AG09319 (cell line): ENCODE data around the gene ARHGAP44.

Experiments used
- DNase-seq: peaks from one replicate; pipeline ENCODE4 v3.0.0-alpha.2; 2010; ENCODE audit warnings: low read depth; ENCODE audit errors: extremely low read depth
- CTCF ChIP-seq: IDR thresholded peaks from 2 replicates; pipeline ENCODE4 v1.5.1; 2011; ENCODE audit warnings: low read depth, mild to moderate bottlenecking, inconsistent platforms, low read length, moderate library complexity

Gene ARHGAP44

GRCh38 chr17:12759090-12759489 is 30.2 kb upstream of the ARHGAP44 start:
- TF ChIP-seq CTCF = no peak
- DNase-seq = no peak

- no peak for TF ChIP-seq CTCF
- DNase-seq = peak; percentile 25
Measured at GRCh38 chr17:12765548-12765947, 23.8 kb upstream of the ARHGAP44 start.

- DNase-seq = no peak
- no peak for TF ChIP-seq CTCF
Measured at GRCh38 chr17:12768255-12768654, 21.0 kb upstream of the ARHGAP44 start.

- TF ChIP-seq CTCF = no peak
- DNase-seq = no peak
Measured at GRCh38 chr17:12769981-12770380, 19.3 kb upstream of the ARHGAP44 start.

- no peak for TF ChIP-seq CTCF
- no peak for DNase-seq
Measured at GRCh38 chr17:12773153-12773552, 16.1 kb upstream of the ARHGAP44 start.

GRCh38 chr17:12789075-12789480 is 220 bp upstream of the ARHGAP44 start:
- DNase-seq = no peak
- no peak for TF ChIP-seq CTCF

GRCh38 chr17:12790249-12791106 is 1.2 kb downstream of the ARHGAP44 start:
- TF ChIP-seq CTCF = no peak
- no peak for DNase-seq
